HCT116 (cell line): ENCODE data around the gene PLEK. TPM values are rescaled to one million over a fixed set of nuclear protein-coding genes. Genes with fewer than 3 reads are reported as not detected.

Experiments used
- ATAC-seq: fragments of 200-7000 bp; cut with Tn5 transposase; 2 replicates; pipeline ENCODE4 v1.9.1; 2020; ENCODE audit warnings: mild to moderate bottlenecking, moderate library complexity
- BruUV-seq: library from RNA; stranded (reverse); fragments of 400-500 nt; replicated peaks from 2 replicates; lab custom pipeline; 2021; lab: Mats Ljungman, UMichigan
- CTCF ChIA-PET: fragments of 300-600 bp; sonication (Branson Sonifier 250); formaldehyde crosslinking; loops from one replicate; lab custom pipeline; 2021; ENCODE audit warnings: antibody characterized with exemption; lab: Charles Lee
- POLR2A ChIA-PET: fragments of 300-600, 350-600 bp; sonication (Branson Sonifier 250); formaldehyde crosslinking; loops from one replicate; lab custom pipeline; 2021; ENCODE audit warnings: antibody characterized with exemption; lab: Charles Lee
- RAD21 ChIA-PET, 2 experiments: fragments of 300-600 bp; sonication (Branson Sonifier 250); formaldehyde crosslinking; loops; one replicate each; lab custom pipeline; 2023; ENCODE audit warnings: low total read pairs in 2 of 2; ENCODE audit not compliant: uncharacterized antibody in 2 of 2, unreplicated experiment in 2 of 2, low non-redundant PET in 1 of 2; lab: Charles Lee
- DNase-seq: peaks from one replicate; pipeline ENCODE4 v3.0.0-alpha.2; 2010; ENCODE audit warnings: low read depth, low spot score
- H2AFZ ChIP-seq: fragments of 200-600 bp; shearing (Covaris generic), sonication (generic); 2 replicates; pipeline ENCODE4 v1.6.1; 2017; ENCODE audit warnings: low read depth, mixed run types, mixed read lengths, antibody characterized with exemption, low read length; ENCODE audit not compliant: poor library complexity, severe bottlenecking
- H3K27ac ChIP-seq: 2 replicates; pipeline ENCODE4 v1.5.1; 2012; ENCODE audit warnings: low read depth, low read length
- H3K27me3 ChIP-seq: fragments of 200-600 bp; sonication (generic); 2 replicates; pipeline ENCODE4 v1.6.1; 2016; ENCODE audit warnings: mixed run types, low read length, mixed read lengths; ENCODE audit not compliant: insufficient read depth
- H3K36me3 ChIP-seq, 2 experiments: fragments of 200-500 bp in 1 of 2; fragments of 200-600 bp in 1 of 2; sonication (Bioruptor generic) in 1 of 2; sonication (generic) in 1 of 2; 2 replicates each; pipeline versions ENCODE4 v1.5.1 to v1.6.1; 2014 to 2016; ENCODE audit warnings: low read length in 2 of 2, inconsistent platforms in 1 of 2, mixed read lengths in 1 of 2, mixed run types in 1 of 2; ENCODE audit not compliant: insufficient read depth in 2 of 2, control insufficient read depth in 1 of 2
- H3K4me1 ChIP-seq, 2 experiments: fragments of 200-600 bp in 1 of 2; sonication (generic) in 1 of 2; 2 replicates each; pipeline versions ENCODE4 v1.5.1 to v1.6.1; 2012 to 2017; ENCODE audit warnings: low read length in 2 of 2, inconsistent platforms in 1 of 2, mild to moderate bottlenecking in 1 of 2, mixed read lengths in 1 of 2, mixed run types in 1 of 2, moderate library complexity in 1 of 2; ENCODE audit not compliant: insufficient read depth in 2 of 2, control insufficient read depth in 1 of 2
- H3K4me2 ChIP-seq: fragments of 200-600 bp; sonication (generic); 2 replicates; pipeline ENCODE4 v1.6.1; 2017; ENCODE audit warnings: mixed run types, low read length, mixed read lengths
- H3K4me3 ChIP-seq, 2 experiments: fragments of 200-600 bp in 1 of 2; sonication (generic) in 1 of 2; replicated peaks in 1 of 2; 2 replicates each; pipeline ENCODE4 v1.5.1; 2011 to 2016; ENCODE audit warnings: low read length in 2 of 2, control low read depth in 1 of 2, low read depth in 1 of 2, mild to moderate bottlenecking in 1 of 2, mixed read lengths in 1 of 2, mixed run types in 1 of 2
- H3K79me2 ChIP-seq: fragments of 200-600 bp; sonication (generic); 2 replicates; pipeline ENCODE4 v1.6.1; 2017; ENCODE audit warnings: mild to moderate bottlenecking, mixed run types, low read length, moderate library complexity, mixed read lengths; ENCODE audit not compliant: insufficient read depth
- H3K9ac ChIP-seq: fragments of 200-600 bp; sonication (generic); 2 replicates; pipeline ENCODE4 v1.6.1; 2016; ENCODE audit warnings: low read length, mixed read lengths
- H3K9me2 ChIP-seq: fragments of 200-600 bp; sonication (generic), shearing (Covaris generic); 2 replicates; pipeline ENCODE4 v1.6.1; 2017; ENCODE audit warnings: mixed run types, mild to moderate bottlenecking, moderate library complexity; ENCODE audit not compliant: insufficient read depth
- H3K9me3 ChIP-seq, 2 experiments: fragments of 200-500 bp in 1 of 2; fragments of 200-600 bp in 1 of 2; sonication (Bioruptor generic) in 1 of 2; sonication (generic) in 1 of 2; 2 replicates each; pipeline ENCODE4 v1.6.1; 2014 to 2017; ENCODE audit warnings: low read length in 2 of 2, mixed read lengths in 2 of 2, inconsistent platforms in 1 of 2, low read depth in 1 of 2, mild to moderate bottlenecking in 1 of 2, mixed run types in 1 of 2, moderate library complexity in 1 of 2; ENCODE audit not compliant: control insufficient read depth in 1 of 2, insufficient read depth in 1 of 2
- H4K20me1 ChIP-seq: fragments of 200-600 bp; sonication (generic), shearing (Covaris generic); 2 replicates; pipeline ENCODE4 v1.6.1; 2017; ENCODE audit warnings: mixed run types, mild to moderate bottlenecking, moderate library complexity; ENCODE audit not compliant: insufficient read depth
- EGR1 ChIP-seq: IDR thresholded peaks from 2 replicates; pipeline ENCODE4 v1.6.1; 2012; ENCODE audit warnings: low read depth
- EZH2 ChIP-seq: fragments of 200-600 bp; sonication (generic); IDR thresholded peaks from 2 replicates; pipeline ENCODE4 v1.6.1; 2017; ENCODE audit warnings: antibody characterized with exemption, mixed run types
- REST ChIP-seq: IDR thresholded peaks from 2 replicates; pipeline ENCODE4 v1.6.1; 2012; ENCODE audit warnings: low read depth
- YY1 ChIP-seq: IDR thresholded peaks from 2 replicates; pipeline ENCODE4 v1.6.1; 2011; ENCODE audit warnings: low read length, low read depth, moderate library complexity, mild to moderate bottlenecking; ENCODE audit not compliant: insufficient replicate concordance; ENCODE audit errors: extremely low read depth
- ZFX ChIP-seq: fragments of 450-650 bp; IDR thresholded peaks from 2 replicates; pipeline ENCODE4 v1.6.1; 2017
- intact Hi-C: fragments of 100-400 bp; cut with micrococcal nuclease; formaldehyde crosslinking; loops from 2 replicates; pipeline ENCODE4 v1.10.0; 2022
- total RNA-seq: library from RNA; stranded (reverse); gene quantifications from one replicate; pipeline ENCODE4 v1.2.1, GENCODE V29; 2021; ENCODE audit not compliant: unreplicated experiment
- TF ChIP-seq, protein P1 (sequence below), 3 experiments: fragments of 200-600 bp in 1 of 3; sonication (generic) in 1 of 3; IDR thresholded peaks in 2 of 3; conservative IDR thresholded peaks in 1 of 3; 2 replicates each; pipeline ENCODE4 v1.5.1; 2012 to 2017; ENCODE audit warnings: low read depth in 2 of 3, low read length in 2 of 3, antibody characterized with exemption in 1 of 3, borderline replicate concordance in 1 of 3, control low read depth in 1 of 3, mild to moderate bottlenecking in 1 of 3, mixed read lengths in 1 of 3, mixed run types in 1 of 3, moderate library complexity in 1 of 3; ENCODE audit not compliant: insufficient read depth in 1 of 3
- TF ChIP-seq, protein P2 (sequence below): IDR thresholded peaks from 2 replicates; pipeline ENCODE4 v1.6.1; 2012

The PLEK gene
- total RNA-seq, 1 experiment from 2014 or later = 0.22 TPM

DNA sequence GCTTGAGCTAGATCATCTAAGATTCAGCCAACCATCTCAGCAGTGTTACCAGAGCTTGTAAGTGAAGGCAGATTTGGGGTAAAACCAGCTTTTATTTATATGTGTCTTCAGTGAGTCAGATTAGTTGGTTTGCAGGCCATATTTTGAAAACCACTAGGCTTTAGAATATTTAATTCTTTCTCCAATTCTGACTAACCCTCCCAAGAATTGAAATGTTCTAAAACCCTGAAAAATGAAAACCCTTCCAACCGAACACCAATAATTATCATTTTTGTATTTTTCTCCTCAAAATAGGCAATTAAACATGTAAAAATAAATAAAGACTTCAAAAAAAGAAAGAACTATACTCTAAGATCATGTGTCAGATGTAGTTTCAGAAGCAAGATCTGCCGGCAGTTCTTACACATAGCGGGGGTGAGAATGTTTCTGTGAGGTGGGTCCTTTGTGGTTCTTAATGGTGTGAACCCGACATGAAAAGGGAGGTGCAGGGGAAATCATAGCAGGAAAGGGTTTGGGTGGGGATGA is 14.2 kb downstream of the PLEK start:
- H3K27me3 ChIP-seq = no peaks in the 10 kb centered on the region
- no peaks in the 10 kb centered on the region for H3K9me2 ChIP-seq
- ATAC-seq = no peak
- H3K79me2 ChIP-seq = no peaks in the 10 kb centered on the region
- TF ChIP-seq, protein P1, sequence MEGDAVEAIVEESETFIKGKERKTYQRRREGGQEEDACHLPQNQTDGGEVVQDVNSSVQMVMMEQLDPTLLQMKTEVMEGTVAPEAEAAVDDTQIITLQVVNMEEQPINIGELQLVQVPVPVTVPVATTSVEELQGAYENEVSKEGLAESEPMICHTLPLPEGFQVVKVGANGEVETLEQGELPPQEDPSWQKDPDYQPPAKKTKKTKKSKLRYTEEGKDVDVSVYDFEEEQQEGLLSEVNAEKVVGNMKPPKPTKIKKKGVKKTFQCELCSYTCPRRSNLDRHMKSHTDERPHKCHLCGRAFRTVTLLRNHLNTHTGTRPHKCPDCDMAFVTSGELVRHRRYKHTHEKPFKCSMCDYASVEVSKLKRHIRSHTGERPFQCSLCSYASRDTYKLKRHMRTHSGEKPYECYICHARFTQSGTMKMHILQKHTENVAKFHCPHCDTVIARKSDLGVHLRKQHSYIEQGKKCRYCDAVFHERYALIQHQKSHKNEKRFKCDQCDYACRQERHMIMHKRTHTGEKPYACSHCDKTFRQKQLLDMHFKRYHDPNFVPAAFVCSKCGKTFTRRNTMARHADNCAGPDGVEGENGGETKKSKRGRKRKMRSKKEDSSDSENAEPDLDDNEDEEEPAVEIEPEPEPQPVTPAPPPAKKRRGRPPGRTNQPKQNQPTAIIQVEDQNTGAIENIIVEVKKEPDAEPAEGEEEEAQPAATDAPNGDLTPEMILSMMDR (IDR thresholded peaks at IDR 0.05 in 2 of 3, conservative IDR thresholded peaks at IDR 0.05 in 1 of 3; ENCODE audit: borderline replicate concordance in 1 of 3, insufficient read depth in 1 of 3, low read depth in 2 of 3, low read length in 2 of 3) = no peak
- no peak for TF ChIP-seq EGR1
- no peak for TF ChIP-seq ZFX
- TF ChIP-seq YY1 = no peak
- TF ChIP-seq, protein P2, sequence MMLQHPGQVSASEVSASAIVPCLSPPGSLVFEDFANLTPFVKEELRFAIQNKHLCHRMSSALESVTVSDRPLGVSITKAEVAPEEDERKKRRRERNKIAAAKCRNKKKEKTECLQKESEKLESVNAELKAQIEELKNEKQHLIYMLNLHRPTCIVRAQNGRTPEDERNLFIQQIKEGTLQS = no peak
- no peaks in the 10 kb centered on the region for H3K9me3 ChIP-seq
- ChIA-PET CTCF (interaction anchor here (1.5 kb wide), 1 partner anchor 21 kb away, joined by 3 read pairs; no protein-coding TSS in a partner anchor), RAD21 (no interaction called here), POLR2A (no interaction called here)
- H4K20me1 ChIP-seq = no peaks in the 10 kb centered on the region
- no peak for DNase-seq
- BruUV-seq = no TSS peak
- H3K4me3 ChIP-seq = no peak overlapping the region
- intact Hi-C loops = no loop called here
- no peaks in the 10 kb centered on the region for H3K36me3 ChIP-seq
- no peak overlapping the region for H3K27ac ChIP-seq
- H3K4me2 ChIP-seq = no peak overlapping the region
- no peak overlapping the region for H2AFZ ChIP-seq
- no peak overlapping the region for H3K9ac ChIP-seq
- H3K4me1 ChIP-seq = no peaks in the 10 kb centered on the region

DNA sequence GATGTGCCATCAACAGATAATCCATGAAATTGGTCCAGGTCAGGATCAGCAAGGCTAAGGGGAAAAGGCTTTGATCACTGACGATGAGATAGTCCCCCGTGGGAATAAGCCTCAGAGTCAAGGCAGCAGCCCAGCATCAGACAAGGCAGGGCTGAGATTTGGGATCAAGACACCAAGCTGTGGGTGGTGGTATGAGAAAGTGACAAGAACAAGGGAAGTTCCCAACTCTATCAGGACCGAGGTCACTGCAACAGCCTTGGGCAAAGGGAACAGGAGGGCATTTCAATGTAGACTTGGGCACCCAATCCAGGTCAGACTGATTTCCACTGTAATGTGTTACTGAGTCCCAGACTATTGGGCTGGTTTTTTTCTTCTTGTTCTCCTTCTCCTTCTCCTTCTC is 18.7 kb downstream of the PLEK start:
- H3K36me3 ChIP-seq = no peaks in the 10 kb centered on the region
- H3K79me2 ChIP-seq = no peaks in the 10 kb centered on the region
- no peaks in the 10 kb centered on the region for H3K9me2 ChIP-seq
- POLR2A ChIA-PET = no interaction called here
- CTCF ChIA-PET = no interaction called here
- H3K27ac ChIP-seq = no peak overlapping the region
- no peak for TF ChIP-seq EZH2
- TF ChIP-seq REST = no peak
- peaks cover 8% of the 10 kb centered on the region; the same call in 1 of the 2 replicates for H3K27me3 ChIP-seq
- H3K4me1 ChIP-seq = no peaks in the 10 kb centered on the region
- no peak overlapping the region for H3K4me3 ChIP-seq
- DNase-seq (no peak), ATAC-seq (no peak)
- H4K20me1 ChIP-seq = no peaks in the 10 kb centered on the region
- intact Hi-C loops = no loop called here
- H3K4me2 ChIP-seq = no peak overlapping the region
- no peak overlapping the region for H3K9ac ChIP-seq
- BruUV-seq = no TSS peak
- H2AFZ ChIP-seq = no peak overlapping the region
- H3K9me3 ChIP-seq = no peaks in the 10 kb centered on the region
- RAD21 ChIA-PET = no interaction called here
